Psoas muscle (tissue), 8 donors: Measurements from ENCODE around the gene PRRX1. TPM values are rescaled to one million over a fixed set of nuclear protein-coding genes. Genes with fewer than 3 reads are reported as not detected.

ENCODE experiments used
- ATAC-seq, 4 donors: fragments of 200-7000 bp; cut with Tn5 transposase; one replicate each; pipeline ENCODE4 v1.9.1; 2020; ENCODE audit warnings: moderate library complexity in 3 of 4, mild to moderate bottlenecking in 2 of 4
- DNase-seq, 2 donors: peaks; one replicate each; pipeline ENCODE4 v3.0.0-alpha.2; 2020
- H3K27ac ChIP-seq: fragments of 200-600 bp; one replicate; pipeline ENCODE4 v1.8.0; 2022
- H3K27me3 ChIP-seq, 3 donors: fragments of 200-600 bp in 1 of 3; one replicate each; pipeline versions ENCODE4 v1.6.1 to v1.8.0; 2013 to 2022; ENCODE audit warnings: low read length in 2 of 3, mild to moderate bottlenecking in 2 of 3, moderate library complexity in 1 of 3; ENCODE audit not compliant: insufficient read depth in 3 of 3
- H3K36me3 ChIP-seq, 2 donors: fragments of 200-600 bp in 1 of 2; one replicate each; pipeline versions ENCODE4 v1.6.1 to v1.8.0; 2013 to 2022; ENCODE audit warnings: low read depth in 1 of 2, mild to moderate bottlenecking in 1 of 2, moderate library complexity in 1 of 2; ENCODE audit not compliant: insufficient read depth in 1 of 2
- H3K4me1 ChIP-seq: fragments of 200-600 bp; one replicate; pipeline ENCODE4 v1.8.0; 2022
- H3K4me3 ChIP-seq: fragments of 200-600 bp; one replicate; pipeline ENCODE4 v1.8.0; 2022; ENCODE audit warnings: mild to moderate bottlenecking
- H3K9me3 ChIP-seq: fragments of 200-600 bp; one replicate; pipeline ENCODE4 v1.8.0; 2022
- CTCF ChIP-seq: fragments of 200-600 bp; IDR thresholded peaks from one replicate; pipeline ENCODE4 v1.8.0; 2022; ENCODE audit warnings: antibody characterized with exemption
- WGBS, 3 donors: extraction: QIAGEN DNeasy Blood & Tissue Kit; methylation state at CpG; one replicate each; pipeline versions ENCODE4 v1.1.6 to v1.1.7; 2013; 5-methylcytosine and 5-hydroxymethylcytosine counted together
- intact Hi-C, 2 donors: fragments of 100-400 bp; cut with DNase I; formaldehyde crosslinking; loops; one replicate each; pipeline versions ENCODE4 v1.11.0 to v1.14.2; 2022
- polyA plus RNA-seq, 3 donors: library from polyadenylated mRNA; stranded (reverse); fragments of 200-250 nt; gene quantifications; one replicate each; pipeline ENCODE4 v1.2.3, GENCODE V29; 2013
- total RNA-seq, 4 donors: library from RNA; stranded (reverse); fragmentation: NEBNext Ultra II Directional in 2 of 4; extraction: Animal tissue kit (Norgen Biotek cat#: 25700) in 2 of 4; gene quantifications; one replicate each; pipeline versions ENCODE4 v1.2.1 to v1.2.4, GENCODE V29; 2021 to 2023
- donor health status: healthy with polysubstance abuse.
- donor health status: DM: no; HTN: no; CAD: no; lungs with moderate emphysema.
- donor health status: Bipolar disorder and iron deficiency.
- donor health status: healthy.
- donor health status: DM: yes; HTN: yes; CAD: no.
- donor health status: DM: no; HTN: no; CAD: no.
- donor health status: DM: no; HTN: no; CAD: no.
- donor health status: DM: yes; HTN: yes; CAD: no.

Gene PRRX1
- total and polyA plus RNA-seq, 7 donors, result 27.7 to 256 (median 64.1) TPM

- H3K4me3 ChIP-seq, result no peak overlapping the region
- no peak for TF ChIP-seq CTCF
These were observed 43.2 kb downstream of the PRRX1 start for GRCh38 chr1:170707117-170707516.

GRCh38 chr1:170707959-170708655 lies 44.2 kb downstream of the PRRX1 start:
- no peaks in the 10 kb centered on the region for H3K9me3 ChIP-seq
- WGBS, 3 donors, result 27 to 49% (median 36%) methylated on average over 5 of the region's 5 CpGs
- TF ChIP-seq CTCF, result no peak
- DNase-seq (no peak), ATAC-seq (peak; percentile 88 to 96 (median 94))
- intact Hi-C loops, result no loop called here
- H3K36me3 ChIP-seq, result no peaks in the 10 kb centered on the region
- H3K27ac ChIP-seq, result peak overlapping the region; percentile 88
- peaks cover 28% of the 10 kb centered on the region for H3K4me1 ChIP-seq
- H3K27me3 ChIP-seq, result no peaks in the 10 kb centered on the region
- no peak overlapping the region for H3K4me3 ChIP-seq

More at GRCh38 chr1:170707117-170707516, 43.2 kb downstream of the PRRX1 start:
- intact Hi-C loops, result no loop called here
- Histone ChIP-seq H3K27me3 (no peaks in the 10 kb centered on the region), H3K4me1 (peaks cover 28% of the 10 kb centered on the region), H3K36me3 (no peaks in the 10 kb centered on the region), H3K27ac (peak overlapping the region; percentile 88), H3K9me3 (no peaks in the 10 kb centered on the region)
- no peak for ATAC-seq
- no peak for DNase-seq

GRCh38 chr1:170711682-170712081 lies 47.8 kb downstream of the PRRX1 start:
- TF ChIP-seq CTCF, result no peak
- H3K4me1 ChIP-seq, result peaks cover 34% of the 10 kb centered on the region
- H3K9me3 ChIP-seq, result no peaks in the 10 kb centered on the region
- no peak for DNase-seq
- H3K27ac ChIP-seq, result peak overlapping the region; percentile 88
- no peak overlapping the region for H3K4me3 ChIP-seq
- no peaks in the 10 kb centered on the region for H3K36me3 ChIP-seq
- no peaks in the 10 kb centered on the region for H3K27me3 ChIP-seq
- intact Hi-C loops, result no loop called here
- no peak for ATAC-seq

- H3K4me3 ChIP-seq, result no peak overlapping the region
- H3K4me1 ChIP-seq, result peaks cover 27% of the 10 kb centered on the region
- no peak for DNase-seq
- H3K27me3 ChIP-seq, result no peaks in the 10 kb centered on the region
- intact Hi-C loops, result no loop called here
- H3K27ac ChIP-seq, result peak overlapping the region; percentile 24
- TF ChIP-seq CTCF, result no peak
- 68 to 80% (median 68%) methylated on average over 5 of the region's 5 CpGs for WGBS, 3 donors
- peaks cover 2 to 11% of the 10 kb centered on the region in 2 donors for H3K36me3 ChIP-seq
- no peak for ATAC-seq
- no peaks in the 10 kb centered on the region for H3K9me3 ChIP-seq
These were observed 50.2 kb downstream of the PRRX1 start for GRCh38 chr1:170714163-170714562.

- peaks cover 25% of the 10 kb centered on the region for H3K4me1 ChIP-seq
- no peaks in the 10 kb centered on the region for H3K9me3 ChIP-seq
- H3K27ac ChIP-seq, result peak overlapping the region; percentile 24
- no peaks in the 10 kb centered on the region for H3K27me3 ChIP-seq
- intact Hi-C loops, result no loop called here
- H3K36me3 ChIP-seq, result peaks cover 2 to 19% of the 10 kb centered on the region in 2 donors
- no peak for TF ChIP-seq CTCF
- DNase-seq (no peak), ATAC-seq (no peak)
- H3K4me3 ChIP-seq, result no peak overlapping the region
- WGBS, 3 donors, result 96 to 98% (median 97%) methylated on average over 1 of the region's 1 CpG
These were observed 51.0 kb downstream of the PRRX1 start for GRCh38 chr1:170714938-170715337.
